T-helper 2 cell treated with Interferon-gamma antibody and Interleukin-4, amounts not matched to agents 5 μg/mL and 100 μg/mL, for 36 hours (primary cell): ENCODE results near the gene ZNF534.
"Not testable (repeated sequence)": the region's sequence is repeated elsewhere in the genome, so short reads cannot be mapped to it uniquely, and the experiment has no call there.

ENCODE experiments used
- DNase-seq: peaks from one replicate; pipeline ENCODE4 v3.0.0; 2021; ENCODE audit warnings: low spot score
- H3K27ac Mint-ChIP-seq: one replicate; pipeline ENCODE4 v1.8.0; 2021; ENCODE audit warnings: mild to moderate bottlenecking, mixed read lengths
- H3K27me3 Mint-ChIP-seq: one replicate; pipeline ENCODE4 v1.8.0; 2021; ENCODE audit warnings: low read depth, mixed read lengths
- H3K36me3 Mint-ChIP-seq: one replicate; pipeline ENCODE4 v1.8.0; 2021; ENCODE audit warnings: low read depth, mixed read lengths
- H3K4me1 Mint-ChIP-seq: one replicate; pipeline ENCODE4 v1.8.0; 2021; ENCODE audit warnings: low read depth, mixed read lengths
- H3K4me3 Mint-ChIP-seq: one replicate; pipeline ENCODE4 v1.8.0; 2022; ENCODE audit warnings: mild to moderate bottlenecking, moderate library complexity, mixed read lengths
- H3K9me3 Mint-ChIP-seq: one replicate; pipeline ENCODE4 v1.8.0; 2021; ENCODE audit warnings: mixed read lengths

The ZNF534 gene

DNA sequence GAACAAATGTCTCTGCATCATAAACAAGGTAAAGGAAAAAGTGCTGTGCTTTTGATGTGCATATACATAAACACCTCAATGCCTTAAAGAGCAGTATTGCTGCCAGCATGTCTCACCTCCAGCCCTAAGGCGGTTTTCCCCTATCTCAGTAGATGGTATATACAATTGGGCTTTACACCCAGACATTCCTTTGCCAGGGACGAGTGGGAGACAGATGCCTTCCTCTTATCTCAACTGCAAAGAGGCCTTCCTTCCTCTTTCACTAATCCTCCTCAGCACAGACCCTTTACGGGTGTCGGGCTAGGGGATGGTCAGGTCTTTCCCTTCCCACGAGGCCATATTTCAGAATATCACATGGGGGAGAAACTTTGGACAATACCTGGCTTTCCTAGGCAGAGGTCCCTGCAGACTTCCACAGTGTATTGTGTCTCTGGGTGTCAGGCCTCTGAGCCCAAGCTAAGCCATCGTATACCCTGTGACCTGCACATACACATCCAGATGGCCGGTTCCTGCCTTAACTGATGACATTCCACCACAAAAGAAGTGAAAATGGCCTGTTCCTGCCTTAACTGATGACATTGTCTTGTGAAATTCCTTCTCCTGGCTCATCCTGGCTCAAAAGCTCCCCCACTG, 55.3 kb downstream of the ZNF534 start:
- H3K4me3 Mint-ChIP-seq, H3K27me3 Mint-ChIP-seq, H3K27ac Mint-ChIP-seq, DNase-seq, H3K4me1 Mint-ChIP-seq, H3K36me3 Mint-ChIP-seq: not testable (repeated sequence)
- H3K9me3 Mint-ChIP-seq = peaks cover 45% of the 10 kb centered on the region

DNA sequence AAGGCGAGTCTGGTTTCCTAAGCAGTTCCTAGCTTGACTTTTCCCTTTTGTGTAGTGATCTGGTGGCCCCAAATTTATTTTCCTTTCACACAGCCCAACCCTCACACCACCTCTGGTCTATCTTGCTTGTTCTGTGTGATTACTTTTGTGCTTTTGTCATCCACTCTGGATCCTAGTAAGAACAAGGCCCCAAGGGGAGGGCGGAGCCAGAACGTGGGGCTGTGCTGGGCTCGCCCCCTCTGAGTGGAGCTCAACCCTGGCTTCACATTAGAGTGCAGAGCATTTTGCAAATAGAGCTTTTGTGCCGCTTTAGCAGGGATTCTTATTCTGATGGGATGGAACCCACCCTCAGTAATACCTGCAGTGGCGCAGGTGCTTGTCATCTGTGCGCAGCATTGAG, 56.1 kb downstream of the ZNF534 start:
- H3K9me3 Mint-ChIP-seq = peaks cover 46% of the 10 kb centered on the region
- not testable (repeated sequence) for H3K4me1 Mint-ChIP-seq, DNase-seq, H3K27ac Mint-ChIP-seq, H3K36me3 Mint-ChIP-seq, H3K4me3 Mint-ChIP-seq, H3K27me3 Mint-ChIP-seq

DNA sequence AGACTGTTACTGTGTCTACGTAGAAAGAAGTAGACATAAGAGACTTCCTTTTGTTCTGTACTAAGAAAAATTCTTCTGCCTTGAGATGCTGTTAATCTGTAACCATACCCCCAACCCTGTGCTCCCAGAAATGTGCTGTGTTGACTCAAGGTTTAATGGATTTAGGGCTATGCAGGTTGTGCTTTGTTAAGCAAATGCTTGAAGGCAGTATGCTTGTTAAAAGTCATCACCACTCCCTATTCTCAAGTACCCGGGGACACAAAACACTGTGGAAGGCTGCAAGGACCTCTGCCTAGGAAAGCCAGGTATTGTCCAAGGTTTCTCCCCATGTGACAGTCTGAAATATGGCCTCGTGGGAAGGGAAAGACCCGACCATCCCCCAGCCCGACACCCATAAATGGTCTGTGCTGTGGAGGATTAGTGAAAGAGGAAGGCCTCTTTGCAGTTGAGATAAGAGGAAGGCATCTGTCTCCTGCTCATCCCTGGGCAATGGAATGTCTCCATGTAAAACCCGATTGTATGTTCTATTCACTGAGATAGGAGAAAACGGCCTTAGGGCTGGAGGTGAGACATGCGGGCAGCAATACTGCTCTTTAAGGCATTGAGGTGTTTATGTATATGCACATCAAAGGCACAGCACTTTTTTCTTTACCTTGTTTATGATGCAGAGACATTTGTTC, 56.8 kb downstream of the ZNF534 start:
- H3K4me1 Mint-ChIP-seq, DNase-seq, H3K27ac Mint-ChIP-seq, H3K27me3 Mint-ChIP-seq, H3K4me3 Mint-ChIP-seq, H3K36me3 Mint-ChIP-seq: not testable (repeated sequence)
- peaks cover 44% of the 10 kb centered on the region for H3K9me3 Mint-ChIP-seq

DNA sequence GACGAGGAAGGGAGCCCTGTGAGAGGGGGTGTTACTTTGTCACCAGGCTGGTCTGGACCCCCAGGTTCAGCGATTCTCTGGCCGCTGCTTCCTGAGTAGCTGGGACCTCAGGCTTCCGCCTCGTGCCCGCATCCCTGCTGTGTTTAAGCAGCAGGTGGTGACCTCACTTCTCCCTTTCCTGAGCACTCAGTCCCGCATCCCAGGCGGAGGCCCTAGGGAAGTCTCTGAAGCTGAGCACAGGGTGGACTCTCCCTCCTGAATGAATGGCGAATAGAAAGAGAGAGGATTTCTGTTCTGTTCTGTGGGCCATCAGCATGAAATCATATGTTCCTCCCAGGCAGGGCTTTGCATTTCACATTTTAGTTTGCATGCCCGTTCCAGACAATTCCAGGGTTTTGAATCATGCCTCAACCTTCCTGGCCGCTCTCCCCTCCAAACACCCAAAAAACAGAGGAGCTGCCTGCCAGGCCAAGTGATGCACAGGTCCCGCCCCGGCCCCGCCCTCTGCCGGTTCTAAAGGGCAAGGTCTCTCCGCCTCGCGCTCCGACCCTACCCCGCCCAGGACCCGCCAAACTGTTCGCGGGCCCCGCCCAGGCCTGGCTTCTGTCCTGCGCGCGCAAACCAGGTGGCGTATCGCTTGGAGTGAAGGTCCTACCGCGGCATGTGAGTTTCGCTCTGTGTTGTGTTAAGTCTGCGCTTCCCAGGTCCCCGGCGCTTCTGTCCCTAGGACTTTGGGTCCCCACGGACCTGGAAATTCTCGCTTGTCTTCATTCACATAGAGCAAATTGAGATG, 63.4 kb downstream of the ZNF534 start:
- peaks cover 41% of the 10 kb centered on the region for H3K9me3 Mint-ChIP-seq
- no peaks in the 10 kb centered on the region for H3K27me3 Mint-ChIP-seq
- H3K27ac Mint-ChIP-seq = no peak overlapping the region
- no peaks in the 10 kb centered on the region for H3K4me1 Mint-ChIP-seq
- DNase-seq = no peak
- H3K4me3 Mint-ChIP-seq = no peak overlapping the region
- H3K36me3 Mint-ChIP-seq = peaks cover 2% of the 10 kb centered on the region

DNA sequence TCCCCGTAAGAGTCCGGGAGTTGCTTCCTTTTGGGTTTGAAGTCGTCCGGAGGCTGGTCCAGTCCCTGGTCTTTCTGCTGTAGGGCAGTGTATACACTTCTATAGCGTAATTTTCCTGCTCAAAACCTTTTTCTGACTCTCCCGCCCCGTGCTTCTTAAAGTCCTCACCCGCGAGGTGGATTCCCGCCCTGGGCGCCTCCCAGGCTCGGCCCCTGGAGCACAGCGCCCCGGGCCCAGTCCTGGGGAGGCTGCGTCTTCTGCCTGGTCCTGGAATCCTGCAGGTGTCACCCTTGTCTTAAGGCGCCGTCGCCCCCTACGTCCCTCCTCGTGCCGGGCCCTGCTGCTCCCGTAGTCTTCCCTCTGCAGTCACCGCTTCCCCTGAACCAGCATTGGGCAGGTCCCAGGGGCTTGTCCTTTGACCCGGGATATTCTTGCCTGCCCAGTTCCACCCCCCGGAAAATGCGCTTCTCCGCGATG, 64.1 kb downstream of the ZNF534 start:
- Mint-ChIP-seq H3K27ac (no peak overlapping the region), H3K36me3 (peaks cover 2% of the 10 kb centered on the region), H3K9me3 (peaks cover 47% of the 10 kb centered on the region), H3K27me3 (no peaks in the 10 kb centered on the region), H3K4me1 (no peaks in the 10 kb centered on the region), H3K4me3 (no peak overlapping the region)
- no peak for DNase-seq

DNA sequence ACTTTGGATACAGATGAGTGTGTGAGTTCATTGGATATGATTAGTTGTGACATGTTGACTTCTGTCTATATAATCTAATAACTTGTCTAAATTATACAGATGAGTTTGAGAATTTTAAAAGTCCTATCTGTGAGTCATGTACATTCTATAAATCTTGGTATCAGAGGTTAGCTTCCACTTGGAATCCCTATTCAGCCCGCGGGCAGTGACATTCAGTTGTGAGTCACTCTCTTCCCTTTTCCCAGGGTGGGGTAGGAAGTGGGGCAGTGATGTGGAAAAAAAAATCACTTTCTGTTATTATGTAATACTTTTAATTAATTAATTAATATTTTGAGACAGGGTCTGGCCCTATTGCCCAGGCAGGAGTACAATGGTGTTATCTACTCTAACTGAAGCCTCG, 65.6 kb downstream of the ZNF534 start:
- Mint-ChIP-seq H3K27ac (no peak overlapping the region), H3K9me3 (peaks cover 48% of the 10 kb centered on the region), H3K4me1 (no peaks in the 10 kb centered on the region), H3K27me3 (no peaks in the 10 kb centered on the region), H3K4me3 (no peak overlapping the region), H3K36me3 (peaks cover 2% of the 10 kb centered on the region)
- DNase-seq = no peak

DNA sequence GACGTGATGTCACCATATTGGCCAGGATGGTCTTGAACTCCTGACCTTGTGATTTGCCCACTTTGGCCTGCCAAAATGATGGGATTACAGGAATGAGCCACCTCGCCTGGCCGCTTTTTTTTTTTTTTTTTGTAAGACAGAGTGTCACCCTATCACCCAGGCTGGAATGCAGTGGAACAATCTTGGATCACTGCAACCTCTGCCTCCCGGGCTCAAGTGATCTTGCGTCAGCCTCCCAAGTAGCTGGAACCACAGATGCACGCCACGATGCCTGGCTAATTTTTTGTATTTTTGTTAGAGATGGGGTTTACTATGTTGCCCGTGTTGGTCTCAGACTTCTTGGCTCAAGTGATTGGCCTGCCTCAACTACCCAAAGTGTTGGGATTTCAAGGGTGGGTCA, 69.6 kb downstream of the ZNF534 start:
- Mint-ChIP-seq H3K36me3 (peaks cover 2% of the 10 kb centered on the region), H3K4me3 (no peak overlapping the region), H3K27me3 (no peaks in the 10 kb centered on the region), H3K9me3 (peaks cover 49% of the 10 kb centered on the region), H3K4me1 (no peaks in the 10 kb centered on the region), H3K27ac (no peak overlapping the region)
- DNase-seq = no peak

DNA sequence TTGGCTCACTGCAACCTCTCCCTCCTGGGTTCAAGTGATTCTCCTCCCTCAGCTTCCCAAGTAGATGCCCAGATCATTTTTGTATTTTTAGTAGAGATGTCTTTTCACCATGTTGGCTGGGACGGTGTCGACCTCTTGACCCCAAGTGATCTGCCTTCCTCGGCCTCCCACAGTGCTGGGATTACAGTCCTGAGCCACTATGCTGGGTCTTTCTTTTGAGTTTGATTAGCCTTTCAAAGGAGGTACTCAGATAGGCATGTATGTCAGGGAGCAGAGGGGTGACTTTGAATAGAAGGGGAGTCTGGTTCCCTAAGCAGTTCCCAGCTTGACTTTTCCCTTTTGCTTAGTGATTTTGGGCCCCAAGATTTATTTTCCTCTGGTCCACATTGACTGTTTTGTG, 71.5 kb downstream of the ZNF534 start:
- peaks cover 49% of the 10 kb centered on the region for H3K9me3 Mint-ChIP-seq
- H3K4me3 Mint-ChIP-seq, H3K36me3 Mint-ChIP-seq, DNase-seq, H3K27me3 Mint-ChIP-seq, H3K4me1 Mint-ChIP-seq, H3K27ac Mint-ChIP-seq: not testable (repeated sequence)

DNA sequence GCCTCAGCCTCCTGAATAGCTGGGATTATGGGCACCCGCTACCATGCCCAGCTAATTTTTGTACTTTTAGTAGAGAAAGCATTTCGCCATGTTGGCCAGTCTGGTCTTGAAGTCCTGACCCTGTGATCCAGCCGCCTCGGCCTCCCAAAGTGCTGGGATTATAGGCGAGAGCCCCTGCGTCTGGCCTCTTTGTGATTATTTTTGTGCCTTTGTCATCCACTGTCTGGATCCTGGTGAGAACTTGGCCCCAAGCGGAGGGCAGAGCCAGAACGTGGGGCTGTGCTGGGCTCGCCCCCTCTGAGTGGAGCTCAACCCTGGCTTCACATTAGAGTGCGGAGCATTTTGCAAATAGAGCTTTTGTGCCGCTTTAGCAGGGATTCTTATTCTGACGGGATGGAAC, 72.0 kb downstream of the ZNF534 start:
- H3K36me3 Mint-ChIP-seq, DNase-seq: not testable (repeated sequence)

More for the DNA sequence above, 72.0 kb downstream of the ZNF534 start:
- peaks cover 49% of the 10 kb centered on the region for H3K9me3 Mint-ChIP-seq
- not testable (repeated sequence) for H3K4me3 Mint-ChIP-seq, H3K27ac Mint-ChIP-seq, H3K4me1 Mint-ChIP-seq, H3K27me3 Mint-ChIP-seq
